HG02884 (cell line): ENCODE data around the gene TREML2.

Experiments
- ATAC-seq: cut with Tn5 transposase; IDR thresholded peaks from one replicate; pipeline ENCODE4 v1.9.1; 2021; ENCODE audit warnings: mild to moderate bottlenecking, moderate library complexity; ENCODE audit not compliant: unreplicated experiment

The TREML2 gene

GRCh38 chr6:41153992-41154625 lies 46.8 kb downstream of the TREML2 start, which contains the start of gene TREML1:
TSS of gene TREML1 (minus strand) at chr6:41154347. CDS start at chr6:41154288, 59 bp downstream.
- no peak for ATAC-seq

DNA sequence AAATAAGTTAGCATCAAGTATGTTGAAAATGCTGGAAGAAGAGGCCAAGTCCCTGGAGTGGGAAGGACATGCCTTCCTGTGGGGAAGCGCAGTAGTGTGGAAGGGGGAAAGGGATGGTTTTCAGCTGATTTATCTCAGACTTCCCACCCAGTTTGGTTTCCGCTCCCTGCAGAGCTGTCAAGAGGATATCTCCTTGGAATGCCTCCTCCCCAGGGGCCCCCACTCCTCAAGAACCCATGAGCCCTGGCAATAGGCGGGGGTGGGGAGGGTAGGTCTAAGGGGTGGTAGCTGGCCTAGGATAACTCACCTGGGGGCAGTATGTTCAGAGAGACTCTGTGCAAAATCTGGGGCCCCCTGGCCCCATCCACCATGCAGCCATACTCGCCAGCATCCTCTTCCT lies 47.5 kb downstream of the TREML2 start:
- no peak for ATAC-seq

DNA sequence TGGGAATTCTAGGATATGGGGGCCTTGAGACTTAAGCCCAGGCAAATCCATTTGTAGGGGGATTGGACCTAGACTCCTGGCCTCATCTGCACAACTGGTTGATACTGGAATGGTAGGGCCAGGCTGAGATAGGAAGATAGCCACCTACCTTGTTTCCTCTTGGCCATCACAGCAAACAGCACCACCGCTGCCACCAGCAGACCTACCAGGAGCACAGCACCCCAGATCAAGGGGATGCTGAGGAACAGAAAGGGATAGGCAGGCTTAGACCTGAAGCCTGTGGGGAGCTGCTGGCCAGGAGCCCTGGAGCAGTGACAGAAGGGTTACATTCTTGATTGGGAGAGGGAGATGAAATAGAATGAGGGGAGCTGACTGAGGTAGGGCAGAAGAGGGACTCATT lies 50.3 kb downstream of the TREML2 start:
- no peak for ATAC-seq

DNA sequence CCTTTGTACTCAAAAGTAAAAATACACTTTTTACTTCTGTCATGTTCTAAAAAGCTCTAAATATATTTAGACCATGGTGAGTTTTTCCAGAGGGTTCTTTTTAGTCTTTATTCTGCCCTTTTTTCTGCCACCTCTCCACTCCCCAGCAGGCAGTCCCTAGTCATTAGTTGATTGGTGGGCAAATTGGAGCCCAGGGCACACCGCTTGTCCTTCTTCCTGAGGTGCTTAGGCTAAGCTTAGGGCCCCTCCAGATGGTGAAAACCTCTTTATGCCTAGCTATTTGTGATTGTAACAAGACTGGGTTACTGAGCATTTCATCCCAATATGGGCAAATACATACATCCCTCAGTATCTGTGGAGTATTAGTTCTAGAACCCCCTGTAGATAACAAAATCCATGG lies 53.0 kb downstream of the TREML2 start:
- no peak for ATAC-seq
